Measurements from ENCODE around the gene MSH2. TPM values are rescaled to one million over a fixed set of nuclear protein-coding genes. Genes with fewer than 3 reads are reported as not detected.
"Not testable (repeated sequence)": the region's sequence is repeated elsewhere in the genome, so short reads cannot be mapped to it uniquely, and the experiment has no call there.

The MSH2 gene
- polyA plus RNA-seq, 10 donors, result 24.0 to 38.4 (median 29.0) TPM

DNA sequence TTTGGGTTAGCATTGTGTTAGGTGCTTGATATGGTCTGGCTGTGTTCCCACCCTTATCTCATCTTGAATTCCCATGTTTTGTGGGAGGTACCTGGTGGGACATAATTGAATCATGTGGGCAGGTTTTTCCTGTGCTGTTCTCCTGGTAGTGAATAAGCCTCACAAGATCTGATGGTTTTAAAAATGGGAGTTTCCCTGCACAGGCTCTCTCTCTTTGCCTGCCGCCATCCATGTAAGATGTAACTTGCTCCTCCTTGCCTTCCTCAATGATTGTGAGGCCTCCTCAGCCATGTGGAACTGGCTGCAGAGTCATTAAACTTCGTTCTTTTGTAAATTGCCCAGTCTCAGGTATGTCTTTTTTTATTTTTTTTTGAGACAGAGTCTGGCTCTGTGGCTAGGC is 2.8 kb downstream of the MSH2 start:
- no peak for DNase-seq

DNA sequence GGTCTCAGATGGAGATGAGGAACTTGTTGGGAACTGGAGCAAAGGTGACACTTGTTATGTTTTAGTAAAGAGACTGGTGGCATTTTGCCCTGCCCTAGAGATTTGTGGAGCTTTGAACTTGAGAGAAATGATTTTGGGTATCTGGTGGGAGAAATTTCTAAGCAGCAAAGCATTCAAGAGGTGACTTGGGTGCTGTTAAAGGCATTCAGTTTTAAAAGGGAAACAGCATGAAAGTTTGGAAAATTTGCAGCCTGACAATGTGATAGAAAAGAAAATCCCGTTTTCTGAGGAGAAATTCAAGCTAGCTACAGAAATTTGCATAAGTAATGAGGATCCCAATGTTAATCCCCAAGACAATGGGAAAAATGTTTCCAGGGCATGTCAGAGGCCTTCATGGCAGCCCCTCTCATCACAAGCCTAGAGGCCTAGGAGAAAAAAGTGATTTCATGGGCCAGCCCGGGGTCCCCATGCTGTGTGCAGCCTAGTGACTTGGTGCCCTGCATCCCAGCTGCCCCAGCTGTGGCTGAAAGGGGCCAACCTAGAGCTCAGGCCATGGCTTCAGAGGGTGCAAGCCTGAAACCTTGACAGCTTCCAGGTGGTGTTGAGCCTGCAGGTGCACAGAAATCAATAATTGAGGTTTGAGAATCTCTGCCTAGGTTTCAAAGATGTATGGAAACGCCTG is 3.8 kb downstream of the MSH2 start:
- DNase-seq, result not testable (repeated sequence)

DNA sequence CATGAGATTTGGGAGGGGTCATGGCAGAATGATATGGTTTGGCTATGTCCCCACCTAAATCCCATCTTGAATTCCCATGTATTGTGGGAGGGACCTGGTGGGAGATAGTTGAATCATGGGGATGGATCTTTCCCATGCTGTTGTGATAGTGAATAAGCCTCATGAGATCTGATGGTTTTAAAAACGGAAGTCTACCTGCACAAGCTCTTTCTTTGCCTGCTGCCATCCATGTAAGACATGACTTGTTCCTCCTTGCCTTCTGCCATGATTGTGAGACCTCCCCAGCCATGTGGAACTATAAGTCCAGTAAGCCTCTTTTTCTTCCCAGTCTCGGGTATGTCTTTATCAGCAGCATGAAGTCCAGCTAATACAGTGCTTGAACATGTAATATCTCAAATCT is 5.0 kb downstream of the MSH2 start:
- not testable (repeated sequence) for DNase-seq

DNA sequence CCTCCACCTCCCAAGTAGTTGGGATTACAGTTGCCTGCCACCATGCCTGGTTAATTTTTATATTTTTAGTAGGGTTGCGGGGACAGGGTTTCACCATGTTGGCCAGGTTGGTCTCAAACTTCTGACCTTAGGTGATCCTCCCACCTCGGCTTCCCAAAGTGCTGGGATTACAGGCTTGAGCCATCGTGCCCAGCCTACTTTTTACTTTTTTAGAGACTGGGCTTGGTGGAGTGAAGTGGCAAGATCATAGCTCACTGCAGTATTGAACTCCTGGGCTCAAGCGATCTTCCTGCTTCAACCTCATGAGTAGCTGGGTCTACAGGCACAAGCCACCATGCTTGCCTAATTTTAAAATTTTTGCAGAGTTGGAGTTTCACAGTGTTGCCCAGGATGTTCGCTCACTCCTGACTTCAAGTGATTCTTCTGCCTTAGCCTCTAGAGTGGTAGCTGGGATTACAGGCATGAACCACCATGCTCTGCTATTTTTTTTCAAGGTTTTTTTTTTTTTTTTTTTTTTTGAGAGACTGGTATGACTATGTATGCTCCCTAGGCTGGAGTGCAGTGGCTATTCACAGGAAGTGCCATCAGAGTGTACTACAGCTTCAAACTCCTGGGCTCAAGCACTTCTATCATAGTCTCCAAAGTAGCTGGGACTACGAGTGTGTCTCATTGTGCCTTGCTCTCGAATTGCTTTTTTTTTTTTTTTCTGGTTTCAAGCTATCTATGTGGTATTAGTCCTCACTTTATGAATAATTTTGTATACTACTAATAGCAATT is 11.9 kb downstream of the MSH2 start:
- DNase-seq, result no peak

DNA sequence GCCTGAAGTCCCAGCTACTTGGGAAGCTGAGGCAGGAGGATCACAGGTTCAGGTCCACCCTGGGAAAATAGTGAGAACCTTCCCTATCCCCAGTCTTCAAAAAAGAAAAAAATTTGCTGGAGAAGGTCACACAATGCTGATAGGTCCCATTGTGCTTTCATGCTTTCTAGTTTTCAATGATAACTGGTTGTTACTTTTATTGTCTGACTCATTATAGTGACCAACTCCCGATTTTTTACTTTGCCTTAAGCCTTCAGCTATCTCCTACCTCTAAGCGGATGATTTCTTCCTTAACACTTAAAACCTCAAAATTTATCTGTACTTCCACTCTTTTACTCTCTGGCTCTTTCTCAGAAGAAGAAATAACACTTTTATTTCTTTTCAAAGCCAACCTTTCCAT is 17.3 kb downstream of the MSH2 start:
- no peak for DNase-seq

DNA sequence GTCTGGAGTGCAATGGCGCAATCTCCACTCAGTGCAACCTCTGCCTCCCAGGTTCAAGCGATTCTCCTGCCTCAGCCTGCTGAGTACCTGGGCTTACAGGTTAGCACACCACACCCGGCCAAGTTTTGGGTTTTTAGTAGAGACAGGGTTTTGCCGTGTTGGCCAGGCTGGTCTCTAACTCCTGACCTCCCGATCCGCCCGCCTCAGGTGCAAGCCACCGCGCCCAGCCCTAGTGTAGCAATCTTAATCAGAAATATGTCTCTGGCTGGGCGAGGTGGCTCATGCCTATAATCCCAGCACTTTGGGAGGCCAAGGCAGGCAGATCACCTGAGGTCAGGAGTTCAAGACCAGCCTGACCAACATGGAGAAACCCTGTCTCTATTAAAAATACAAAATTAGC is 17.7 kb downstream of the MSH2 start:
- not testable (repeated sequence) for DNase-seq

DNA sequence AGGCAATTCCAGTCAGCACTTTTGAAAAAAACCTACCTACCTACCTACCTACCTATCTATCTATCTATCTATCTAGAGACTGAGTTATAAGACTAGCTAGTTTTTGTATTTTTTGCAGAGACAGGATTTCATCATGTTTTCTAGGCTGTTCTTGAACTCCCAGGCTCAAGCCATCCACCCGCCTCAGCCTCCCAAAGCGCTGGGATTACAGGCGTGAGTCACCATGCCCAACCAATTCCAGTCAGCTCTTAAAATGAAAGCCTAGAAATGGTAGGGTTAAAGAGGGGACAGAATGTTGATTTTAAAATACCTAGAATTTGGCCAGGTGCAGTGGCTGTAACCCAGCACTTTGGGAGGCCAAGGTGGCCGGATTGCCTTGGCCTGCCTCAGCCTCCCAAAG is 19.1 kb downstream of the MSH2 start:
- DNase-seq, result no peak

DNA sequence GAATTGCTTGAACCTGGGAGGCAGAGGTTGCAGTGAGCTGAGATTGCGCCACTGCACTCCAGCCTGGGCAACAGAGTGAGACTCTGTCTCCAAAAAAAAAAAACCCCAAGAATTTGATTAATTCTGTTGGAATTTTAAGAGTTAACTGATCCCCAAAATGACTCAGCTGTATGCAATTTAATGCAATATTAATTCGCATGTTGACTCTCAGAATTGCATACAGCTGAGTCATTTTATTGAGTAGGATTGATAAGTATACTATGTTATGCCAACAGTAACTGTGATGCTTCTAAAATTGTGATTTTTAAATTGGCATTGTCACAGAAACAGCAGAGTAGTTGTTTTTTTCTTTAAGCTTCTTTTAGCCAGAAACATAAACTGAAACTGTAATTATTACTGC is 19.6 kb downstream of the MSH2 start:
- peak in 1 of 3 donors; percentile 55 for DNase-seq

DNA sequence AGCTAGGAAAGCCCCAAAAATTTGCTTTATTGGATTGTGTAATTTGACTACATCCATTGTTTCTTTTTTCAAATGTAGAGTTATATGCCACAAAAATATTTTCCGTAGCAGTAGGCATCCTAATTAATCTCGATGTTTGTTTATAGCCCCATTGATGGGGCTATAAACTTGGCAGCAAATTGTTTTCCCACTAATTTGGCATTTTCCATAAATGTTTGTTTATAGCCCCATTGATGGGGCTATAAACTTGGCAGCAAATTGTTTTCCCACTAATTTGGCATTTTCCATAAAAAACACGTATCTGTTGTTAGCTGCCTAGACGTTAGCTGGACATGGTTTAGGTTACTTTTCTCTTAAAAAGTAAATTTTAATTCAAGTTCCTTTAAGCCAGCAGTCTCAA is 23.8 kb downstream of the MSH2 start:
- DNase-seq, result no peak

DNA sequence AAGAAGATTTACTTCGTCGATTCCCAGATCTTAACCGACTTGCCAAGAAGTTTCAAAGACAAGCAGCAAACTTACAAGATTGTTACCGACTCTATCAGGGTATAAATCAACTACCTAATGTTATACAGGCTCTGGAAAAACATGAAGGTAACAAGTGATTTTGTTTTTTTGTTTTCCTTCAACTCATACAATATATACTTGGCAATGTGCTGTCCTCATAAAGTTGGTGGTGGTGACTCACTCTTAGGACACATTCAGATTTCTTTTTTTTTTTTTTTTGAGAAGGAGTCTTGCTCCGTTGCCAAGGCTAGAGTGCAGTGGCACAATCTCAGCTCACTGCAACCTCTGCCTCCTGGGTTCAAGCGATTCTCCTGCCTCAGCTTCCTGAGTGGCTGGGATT is 26.8 kb downstream of the MSH2 start:
- no peak for DNase-seq

DNA sequence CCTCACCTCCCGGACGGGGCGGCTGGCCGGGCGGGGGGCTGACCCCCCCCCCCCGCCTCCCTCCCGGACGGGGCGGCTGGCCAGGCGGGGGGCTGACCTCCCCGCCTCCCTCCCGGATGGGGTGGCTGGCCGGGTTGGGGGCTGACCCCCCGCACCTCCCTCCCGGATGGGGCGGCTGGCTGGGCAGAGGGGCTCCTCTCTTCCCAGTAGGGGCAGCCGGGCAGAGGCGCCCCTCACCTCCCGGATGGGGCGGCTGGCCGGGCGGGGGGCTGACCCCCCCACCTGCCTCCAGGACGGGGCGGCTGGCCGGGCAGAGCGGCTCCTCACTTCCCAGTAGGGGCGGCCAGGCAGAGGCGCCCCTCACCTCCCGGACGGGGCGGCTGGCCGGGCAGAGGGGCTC is 30.1 kb downstream of the MSH2 start:
- DNase-seq, result not testable (repeated sequence)

DNA sequence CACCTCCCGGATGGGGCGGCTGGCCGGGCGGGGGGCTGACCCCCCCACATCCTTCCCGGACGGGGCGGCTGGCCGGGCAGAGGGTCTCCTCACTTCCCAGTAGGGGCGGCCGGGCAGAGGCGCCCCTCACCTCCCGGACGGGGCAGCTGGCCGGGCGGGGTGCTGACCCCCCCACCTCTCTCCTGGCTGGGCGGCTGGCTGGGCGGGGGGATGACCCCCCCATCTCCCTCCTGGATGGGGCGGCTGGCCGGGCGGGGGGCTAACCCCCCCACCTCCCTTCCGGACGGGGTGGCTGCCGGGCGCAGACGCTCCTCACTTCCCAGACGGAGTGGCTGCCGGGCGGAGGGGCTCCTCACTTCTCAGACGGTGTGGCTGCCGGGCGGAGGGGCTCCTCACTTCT is 30.5 kb downstream of the MSH2 start:
- not testable (repeated sequence) for DNase-seq

DNA sequence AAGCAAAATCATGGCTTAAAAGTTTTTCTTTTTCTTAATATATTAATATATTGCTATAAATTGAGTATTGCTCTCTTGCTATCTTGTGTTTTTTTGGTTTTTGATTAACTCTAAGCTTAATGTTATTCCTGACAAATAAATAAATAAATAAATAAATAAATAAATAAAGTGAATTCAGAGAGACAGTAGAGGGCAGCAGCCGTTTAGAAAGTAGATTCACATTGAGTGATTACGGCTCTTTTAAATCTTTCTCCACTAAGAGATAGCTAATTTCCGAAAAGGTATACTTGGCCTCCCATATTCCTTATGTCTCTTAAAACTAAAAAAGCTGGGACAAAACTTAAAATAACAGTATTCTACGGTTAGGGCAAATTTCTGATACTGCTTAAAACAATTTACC is 34.3 kb downstream of the MSH2 start:
- DNase-seq, result peak; percentile 31 to 47 (median 36)

DNA sequence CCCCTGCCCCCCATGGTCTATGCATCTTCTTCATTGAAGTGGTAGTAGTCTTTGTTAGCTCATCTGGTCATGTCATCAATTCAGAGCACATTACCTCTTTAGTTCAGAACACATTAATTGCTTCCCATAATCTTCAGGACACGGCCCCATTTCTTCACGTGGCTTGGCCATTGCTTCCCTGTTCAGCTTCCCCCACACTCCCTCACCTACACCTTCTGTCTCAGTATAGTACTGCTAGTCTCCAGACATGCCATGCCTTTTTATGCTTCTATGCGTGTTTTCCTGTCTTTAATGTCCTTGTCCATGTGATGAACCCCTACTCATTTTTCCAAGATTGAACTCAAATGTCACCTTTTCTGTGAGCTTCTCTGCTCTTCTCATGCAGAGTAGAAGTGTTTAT is 35.1 kb downstream of the MSH2 start:
- DNase-seq, result no peak

DNA sequence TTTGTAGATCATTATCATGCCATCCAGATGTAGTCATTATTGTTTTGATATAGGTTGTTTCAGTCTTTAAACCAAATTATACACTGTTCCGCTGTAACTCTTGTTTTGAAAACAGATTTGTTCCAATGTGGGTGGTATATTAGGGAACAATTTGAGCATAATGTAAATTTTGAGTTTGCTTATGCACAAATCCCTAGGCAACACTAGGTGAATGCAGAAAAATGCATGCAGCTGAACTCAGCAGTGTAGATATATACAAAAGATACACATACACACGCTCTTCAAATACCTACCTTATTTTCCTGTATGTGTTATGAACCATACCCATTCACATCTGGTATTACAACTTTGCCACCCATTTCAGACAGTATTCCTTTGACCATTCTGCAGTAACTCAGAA is 35.8 kb downstream of the MSH2 start:
- no peak for DNase-seq

DNA sequence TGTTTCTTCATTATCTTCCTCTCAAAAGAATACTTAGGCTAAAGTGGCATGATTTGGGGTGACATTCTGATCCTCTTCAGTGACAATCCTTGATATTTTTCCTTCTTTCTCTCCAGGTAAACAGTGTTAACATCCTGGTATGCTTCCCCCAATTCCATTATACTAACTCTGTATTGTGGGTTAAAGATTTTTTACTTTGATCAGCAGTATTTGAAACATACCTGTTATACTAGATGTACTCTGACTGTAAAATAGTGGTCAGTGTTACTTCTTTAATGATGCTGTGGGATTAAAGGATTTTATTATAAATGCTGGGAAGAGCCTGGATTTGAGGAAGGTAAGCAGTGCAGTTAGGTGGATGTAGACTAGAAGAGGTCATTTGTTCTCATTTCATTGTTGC is 48.8 kb downstream of the MSH2 start:
- no peak for DNase-seq

DNA sequence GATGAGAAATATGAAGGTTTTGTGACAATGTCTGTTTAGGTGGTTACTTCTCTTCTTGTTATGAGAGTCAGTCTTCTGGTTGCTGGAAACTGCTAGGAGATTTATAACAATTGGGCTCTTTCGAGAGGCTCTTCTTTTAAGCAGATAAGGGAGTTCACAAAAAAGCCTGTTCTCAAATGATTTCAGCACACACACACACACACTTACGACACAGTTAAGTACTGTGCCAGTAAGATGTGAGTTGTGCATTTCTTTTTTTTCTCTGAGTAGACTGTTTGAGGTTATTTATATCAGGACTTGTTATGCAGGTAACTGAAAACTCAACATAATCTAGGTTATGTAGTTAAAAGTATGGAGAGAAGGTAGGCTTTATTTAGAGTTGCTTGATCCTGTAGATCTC is 49.8 kb downstream of the MSH2 start:
- DNase-seq, result no peak

DNA sequence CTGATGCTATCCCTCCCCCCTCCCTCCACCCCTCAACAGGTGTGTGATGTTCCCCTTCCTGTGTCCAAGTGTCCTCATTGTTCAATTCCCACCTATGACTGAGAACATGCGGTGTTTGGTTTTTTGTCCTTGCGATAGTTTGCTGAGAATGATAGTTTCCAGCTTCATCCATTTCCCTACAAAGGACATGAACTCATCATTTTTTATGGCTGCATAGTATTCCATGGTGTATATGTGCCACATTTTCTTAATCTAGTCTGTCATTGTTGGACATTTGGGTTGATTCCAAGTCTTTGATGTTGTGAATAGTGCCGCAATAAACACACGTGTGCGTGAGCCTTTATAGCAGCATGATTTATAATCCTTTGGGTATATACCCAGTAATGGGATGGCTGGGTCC is 51.9 kb downstream of the MSH2 start:
- DNase-seq, result not testable (repeated sequence)

DNA sequence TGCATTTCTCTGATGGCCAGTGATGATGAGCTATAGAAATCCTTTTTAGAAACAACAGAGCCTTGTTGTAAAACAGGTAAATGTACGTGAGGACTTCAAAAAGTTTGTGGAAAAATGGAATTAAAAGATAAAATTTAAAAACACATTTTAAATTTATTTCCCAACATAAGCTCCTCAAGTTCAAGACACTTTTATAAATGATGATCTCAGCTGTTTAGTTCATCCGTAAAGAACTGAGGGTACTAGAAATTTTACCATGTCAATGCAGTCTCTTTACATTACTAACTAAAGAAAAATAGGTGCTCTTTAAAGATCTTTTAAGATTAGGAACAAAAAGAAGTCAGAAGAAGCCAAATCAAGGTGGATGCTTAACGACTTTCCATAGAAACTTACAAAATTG is 52.5 kb downstream of the MSH2 start:
- DNase-seq, result no peak

DNA sequence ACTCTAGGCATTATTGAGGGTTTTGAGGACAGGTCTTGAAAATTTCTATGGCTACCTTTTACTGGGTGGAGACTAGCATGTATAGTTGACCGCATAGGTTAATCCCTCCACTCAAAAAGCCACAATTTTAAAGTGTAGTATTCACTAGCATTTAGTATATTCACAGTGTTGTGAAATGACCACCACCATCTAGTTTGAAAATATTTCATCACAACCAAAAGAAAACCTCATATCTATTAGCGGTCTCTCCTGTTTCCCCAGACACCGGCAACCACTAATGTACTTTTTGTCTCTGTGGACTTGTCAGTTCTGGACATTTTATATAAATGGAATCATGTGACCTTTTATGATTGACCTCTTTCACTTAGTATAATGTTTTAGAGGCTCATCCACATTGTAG is 53.9 kb downstream of the MSH2 start:
- DNase-seq, result no peak

DNA sequence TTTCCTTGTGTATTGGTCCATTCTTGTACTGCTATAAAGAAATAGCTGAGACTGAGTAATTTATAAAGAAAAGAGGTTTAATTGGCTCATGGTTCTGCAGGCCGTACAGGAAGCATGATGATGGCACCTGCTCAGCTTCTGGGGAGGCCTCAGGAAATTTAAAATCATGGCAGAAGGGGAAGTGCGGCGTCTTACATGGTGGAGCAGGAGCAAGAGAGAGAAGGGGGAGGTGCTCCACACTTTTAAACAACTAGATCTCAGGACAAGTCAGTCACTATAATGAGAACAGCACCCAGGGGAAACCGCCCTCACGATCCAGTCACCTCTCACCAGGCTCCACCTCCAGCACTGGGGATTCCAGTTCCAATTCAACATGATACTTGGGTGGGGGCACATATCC is 54.3 kb downstream of the MSH2 start:
- DNase-seq, result no peak

DNA sequence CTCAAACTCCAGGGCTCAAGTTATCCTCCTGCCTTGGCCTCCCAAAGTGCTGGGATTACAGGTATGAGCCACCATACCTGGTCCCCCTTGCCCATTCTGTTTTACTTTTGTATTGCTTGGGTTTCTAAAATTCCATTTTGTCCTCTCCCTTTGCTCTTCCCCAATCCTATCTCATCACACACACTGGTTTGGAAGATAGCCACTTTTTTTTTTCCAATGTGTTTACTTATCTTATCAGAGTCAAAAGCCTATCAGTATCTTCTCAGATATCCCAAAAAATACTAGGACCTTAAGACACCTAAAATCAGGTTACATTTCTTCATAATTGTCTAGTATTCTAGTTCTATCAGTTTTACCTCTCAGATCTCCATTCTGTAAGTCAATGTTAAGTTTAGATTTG is 56.1 kb downstream of the MSH2 start:
- DNase-seq, result no peak

DNA sequence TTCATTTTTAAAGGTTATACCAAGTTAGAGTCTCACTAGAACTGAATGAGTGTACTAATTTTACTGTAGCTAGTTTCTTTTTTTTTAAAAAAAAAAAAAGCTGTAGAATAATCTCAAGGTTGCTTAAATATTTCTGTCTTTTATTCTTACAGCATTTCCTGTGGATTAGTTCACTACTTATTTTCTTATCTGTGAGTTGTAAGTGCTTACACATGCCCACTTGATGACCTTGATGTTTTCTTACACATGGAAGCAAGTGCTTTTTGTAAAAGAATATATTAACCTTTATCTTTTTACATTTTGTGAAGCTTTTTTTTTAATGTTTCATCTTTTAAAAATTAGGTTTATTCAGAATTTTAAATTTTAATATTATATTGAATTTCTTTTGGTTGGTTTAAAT is 57.8 kb downstream of the MSH2 start:
- no peak for DNase-seq

Data from muscle of back (tissue), 11 donors.